ENCODE data around the gene MORN3. TPM values are rescaled to one million over a fixed set of nuclear protein-coding genes. Genes with fewer than 3 reads are reported as not detected.

MORN3 gene
- total and polyA plus RNA-seq, 2 of the 8 experiments (the other 6 are each of a cell fraction or from before 2014, with no cell fraction given), result 0.39 to 0.93 TPM

- TF ChIP-seq CTBP2 (IDR thresholded peaks at IDR 0.05; ENCODE audit: borderline replicate concordance, insufficient read depth, insufficient read length, low read length) (no peak), BRCA1 (IDR thresholded peaks at IDR 0.05; ENCODE audit: low read depth, low read length) (no peak), CBX5 (IDR thresholded peaks at IDR 0.05; ENCODE audit: low read depth, low read length) (no peak), EZH2 (IDR thresholded peaks at IDR 0.05; ENCODE audit: low read depth, low read length, severe bottlenecking) (no peak), SAP30 (IDR thresholded peaks at IDR 0.05; ENCODE audit: insufficient read depth, insufficient replicate concordance, low read length) (peak; percentile 51), SP2 (IDR thresholded peaks at IDR 0.05; ENCODE audit: low read length) (no peak), KDM1A (IDR thresholded peaks at IDR 0.05; ENCODE audit: borderline replicate concordance, low read length) (no peak), EGR1 (IDR thresholded peaks at IDR 0.05; ENCODE audit: borderline replicate concordance, low read depth, low read length) (no peak), SIN3A (conservative IDR thresholded peaks at IDR 0.05 in 1 of 2, IDR thresholded peaks at IDR 0.05 in 1 of 2; ENCODE audit: low read depth in 1 of 2, low read length in 2 of 2) (peak; percentile 21 to 80; a peak in 1 of 4 replicates), SRF (IDR thresholded peaks at IDR 0.05; ENCODE audit: low read depth, low read length) (no peak), E2F6 (IDR thresholded peaks at IDR 0.05) (no peak), MAX (IDR thresholded peaks at IDR 0.05) (peak; percentile 67; the same call in 1 of the 2 replicates), CBX8 (IDR thresholded peaks at IDR 0.05; ENCODE audit: borderline replicate concordance, low read depth, low read length) (no peak), RAD21 (IDR thresholded peaks at IDR 0.05 in 1 of 2, conservative IDR thresholded peaks at IDR 0.05 in 1 of 2; ENCODE audit: low read depth in 2 of 2, low read length in 2 of 2) (peak; percentile 0 to 32; a peak in 2 of 4 replicates), ATF3 (IDR thresholded peaks at IDR 0.05; ENCODE audit: insufficient read depth, low read depth, low read length) (no peak), TEAD4 (IDR thresholded peaks at IDR 0.05; ENCODE audit: low read depth, low read length) (no peak)
These were observed 42.4 kb downstream of the MORN3 start (continued) for GRCh38 chr12:121626853-121627640.

Measured in H1 (cell line).